Endothelial cell of umbilical vein (primary cell): ENCODE data around the gene CA5A. TPM values are rescaled to one million over a fixed set of nuclear protein-coding genes. Genes with fewer than 3 reads are reported as not detected.

ENCODE experiments used
- BruUV-seq: library from RNA; stranded (reverse); fragments of 400-500 nt; replicated peaks from 2 replicates; lab custom pipeline; 2021; lab: Mats Ljungman, UMichigan
- CTCF ChIA-PET: fragments of 300-600, 350-600 bp; sonication (Branson Sonifier 250); formaldehyde crosslinking; loops from one replicate; lab custom pipeline; 2021; ENCODE audit warnings: antibody characterized with exemption, inconsistent platforms; lab: Charles Lee
- POLR2A ChIA-PET: fragments of 300-600, 350-600 bp; sonication (Branson Sonifier 250); formaldehyde crosslinking; loops from one replicate; lab custom pipeline; 2021; ENCODE audit warnings: antibody characterized with exemption, inconsistent platforms; lab: Charles Lee
- DNase-seq: peaks from one replicate; pipeline ENCODE4 v3.0.0-alpha.2; 2011; ENCODE audit warnings: low read depth, low spot score
- FAIRE-seq: peaks from 2 replicates; lab custom pipeline; 2011; peaks lifted over from hg19 to GRCh38; lab: Jason Lieb, UNC
- H2AFZ ChIP-seq: 2 replicates; pipeline ENCODE4 v1.6.0; 2012; ENCODE audit warnings: low read depth, low read length, control low read depth, inconsistent platforms
- H3K27ac ChIP-seq: 2 replicates; pipeline ENCODE4 v1.5.1; 2011; ENCODE audit warnings: low read depth, mild to moderate bottlenecking, control low read depth, low read length, moderate library complexity; ENCODE audit not compliant: insufficient read depth
- H3K27me3 ChIP-seq, 2 experiments: 2 replicates each; pipeline versions ENCODE4 v1.6.0 to v1.6.1; 2011; ENCODE audit warnings: low read length in 2 of 2, mixed read lengths in 1 of 2; ENCODE audit not compliant: control insufficient read depth in 2 of 2, insufficient read depth in 2 of 2
- H3K36me3 ChIP-seq, 2 experiments: 2 replicates in 1 of 2; 3 replicates in 1 of 2; pipeline ENCODE4 v1.5.1; 2011; ENCODE audit warnings: low read length in 2 of 2, mild to moderate bottlenecking in 1 of 2, moderate library complexity in 1 of 2; ENCODE audit not compliant: control insufficient read depth in 2 of 2, insufficient read depth in 2 of 2; ENCODE audit errors: extremely low read depth in 1 of 2
- H3K4me1 ChIP-seq: 3 replicates; pipeline ENCODE4 v1.5.1; 2011; ENCODE audit warnings: mild to moderate bottlenecking, low read length; ENCODE audit not compliant: control insufficient read depth, insufficient read depth; ENCODE audit errors: extremely low read depth
- H3K4me2 ChIP-seq: 2 replicates; pipeline ENCODE4 v1.6.1; 2011; ENCODE audit warnings: low read length, control low read depth, mixed read lengths; ENCODE audit not compliant: insufficient read depth
- H3K4me3 ChIP-seq, 3 experiments: fragments of 200-600 bp in 1 of 3; sonication (generic), shearing (Covaris generic) in 1 of 3; replicated peaks in 1 of 3; 2 replicates each; pipeline ENCODE4 v1.5.1; 2011 to 2016; ENCODE audit warnings: control low read depth in 3 of 3, low read length in 3 of 3, mild to moderate bottlenecking in 2 of 3, inconsistent platforms in 1 of 3, low read depth in 1 of 3, moderate library complexity in 1 of 3; ENCODE audit not compliant: insufficient read depth in 1 of 3
- H3K79me2 ChIP-seq: 2 replicates; pipeline ENCODE4 v1.6.0; 2012; ENCODE audit warnings: low read length, inconsistent platforms; ENCODE audit not compliant: control insufficient read depth, insufficient read depth
- H3K9ac ChIP-seq: replicated peaks from 2 replicates; pipeline ENCODE3; 2011; ENCODE audit warnings: low read length, control low read depth; ENCODE audit not compliant: insufficient read depth; ENCODE audit errors: extremely low read depth
- H3K9me1 ChIP-seq: replicated peaks from 3 replicates; pipeline ENCODE4 v1.6.0; 2011; ENCODE audit warnings: mild to moderate bottlenecking, low read length; ENCODE audit not compliant: control insufficient read depth, insufficient read depth; ENCODE audit errors: extremely low read depth
- H3K9me3 ChIP-seq: replicated peaks from 2 replicates; pipeline ENCODE4 v1.5.1; 2012; ENCODE audit warnings: low read length, inconsistent platforms; ENCODE audit not compliant: control insufficient read depth, insufficient read depth
- H4K20me1 ChIP-seq: replicated peaks from 2 replicates; pipeline ENCODE3; 2011; ENCODE audit warnings: mild to moderate bottlenecking, low read length; ENCODE audit not compliant: control insufficient read depth, insufficient read depth; ENCODE audit errors: extremely low read depth
- CTCF ChIP-seq, 2 donors: IDR thresholded peaks; 1 replicate in 1 of 2; 2 replicates in 1 of 2; pipeline ENCODE4 v1.5.1; 2011; ENCODE audit warnings: low read length in 2 of 2, mild to moderate bottlenecking in 2 of 2, moderate library complexity in 2 of 2, control low read depth in 1 of 2, inconsistent platforms in 1 of 2, low read depth in 1 of 2; ENCODE audit not compliant: insufficient read depth in 1 of 2; ENCODE audit errors: extremely low read depth in 1 of 2
- EZH2 ChIP-seq: IDR thresholded peaks from 2 replicates; pipeline ENCODE4 v1.6.1; 2012; ENCODE audit warnings: borderline replicate concordance, low read depth, mild to moderate bottlenecking, moderate library complexity, low read length, inconsistent platforms; ENCODE audit not compliant: severe bottlenecking
- FOS ChIP-seq: IDR thresholded peaks from 2 replicates; pipeline ENCODE4 v1.6.1; 2011; ENCODE audit warnings: mild to moderate bottlenecking, low read length, moderate library complexity, borderline replicate concordance; ENCODE audit not compliant: insufficient read depth
- GATA2 ChIP-seq: IDR thresholded peaks from 2 replicates; pipeline ENCODE4 v1.7.0; 2011; ENCODE audit warnings: low read depth, mild to moderate bottlenecking, moderate library complexity, mixed read lengths, low read length; ENCODE audit not compliant: insufficient read length, insufficient read depth
- JUN ChIP-seq: IDR thresholded peaks from 2 replicates; pipeline ENCODE4 v1.6.1; 2011; ENCODE audit warnings: borderline replicate concordance, low read depth; ENCODE audit not compliant: insufficient read length, insufficient read depth
- MAX ChIP-seq: IDR thresholded peaks from 2 replicates; pipeline ENCODE4 v1.6.1; 2011; ENCODE audit not compliant: insufficient read depth, insufficient read length
- MYC ChIP-seq: IDR thresholded peaks from one replicate; pipeline ENCODE4 v1.6.1; 2011; ENCODE audit warnings: mild to moderate bottlenecking, low read depth, low read length
- POLR2A ChIP-seq: IDR thresholded peaks from 2 replicates; pipeline ENCODE4 v1.6.1; 2012; ENCODE audit warnings: low read depth, mild to moderate bottlenecking, control low read depth, low read length
- POLR2AphosphoS5 ChIP-seq: IDR thresholded peaks from 2 replicates; pipeline ENCODE4 v1.6.1; 2012; ENCODE audit warnings: low read depth, mild to moderate bottlenecking, control low read depth, low read length, moderate library complexity; ENCODE audit not compliant: insufficient read depth
- dilution Hi-C: fragments of 300-500 bp; cut with MboI; formaldehyde crosslinking; loops from one replicate; pipeline ENCODE4 v1.15.0; 2019; ENCODE audit warnings: low sequenced_read_pairs; ENCODE audit not compliant: extremely low pct_ligation_motif_present
- intact Hi-C: fragments of 100-400 bp; cut with micrococcal nuclease; formaldehyde crosslinking; loops from one replicate; pipeline ENCODE4 v1.10.0; 2022
- polyA plus RNA-seq, 4 experiments: library from polyadenylated mRNA; depleted of rRNA in 3 of 4; stranded (reverse) in 3 of 4; unstranded in 1 of 4; fragments of >200 nt; gene quantifications; 2 replicates each; pipeline versions ENCODE4 v1.2.1 to v1.2.3, GENCODE V29; 2011 to 2012; ENCODE audit warnings: missing spikeins in 1 of 4
- total RNA-seq: library from RNA; stranded (reverse); gene quantifications from 2 replicates; pipeline ENCODE4 v1.2.3, GENCODE V29; 2021

The CA5A gene
- total and polyA plus RNA-seq, 2 donors (not counting 3 experiments of a cell fraction or from before 2014, with no cell fraction given): not detected

- peak overlapping the region; percentile 79 for H3K4me2 ChIP-seq
- intact Hi-C loops: no loop called here
- H3K9ac ChIP-seq: peak overlapping the region; percentile 95
- ChIA-PET CTCF (interaction anchor here (1.0 to 1.4 kb wide), 2 partner anchors 13 to 20 kb away, joined by 3 to 5 read pairs; partner anchors contain the start of gene BANP), POLR2A (interaction anchor here (1.2 kb wide), 1 partner anchor 13 kb away, joined by 3 read pairs; the partner anchor contains the start of gene BANP)
- no peaks in the 10 kb centered on the region for H4K20me1 ChIP-seq
- H3K4me1 ChIP-seq: peaks cover 32% of the 10 kb centered on the region
- no peak for DNase-seq
- H3K79me2 ChIP-seq: peaks cover 63% of the 10 kb centered on the region
- no peaks in the 10 kb centered on the region for H3K9me1 ChIP-seq
- no peaks in the 10 kb centered on the region for H3K27me3 ChIP-seq
- H3K9me3 ChIP-seq: no peaks in the 10 kb centered on the region
- peak overlapping the region in 1 of 3 experiments; percentile 18 for H3K4me3 ChIP-seq
- dilution Hi-C loops: no loop called here
- no TSS peak for BruUV-seq
- no peak for TF ChIP-seq MAX
- no peak for TF ChIP-seq GATA2
- no peak for TF ChIP-seq POLR2AphosphoS5
- TF ChIP-seq POLR2A: no peak
- TF ChIP-seq MYC: no peak
- TF ChIP-seq JUN: no peak
- TF ChIP-seq FOS: no peak
- TF ChIP-seq EZH2: no peak
- no peak for TF ChIP-seq CTCF (IDR thresholded peaks at IDR 0.05; ENCODE audit: extremely low read depth in 1 of 2, insufficient read depth in 1 of 2, low read depth in 1 of 2, low read length in 2 of 2)
- no peaks in the 10 kb centered on the region for H3K36me3 ChIP-seq
- peak overlapping the region; percentile 94 for H3K27ac ChIP-seq
- H2AFZ ChIP-seq: no peak overlapping the region
- FAIRE-seq: no peak
These were observed 27.8 kb upstream of the CA5A start for GRCh38 chr16:87964049-87964659.
